Psoas muscle (tissue), 8 donors: ENCODE results near the gene PDGFD. TPM values are rescaled to one million over a fixed set of nuclear protein-coding genes. Genes with fewer than 3 reads are reported as not detected.

ENCODE experiments used
- ATAC-seq, 4 donors: fragments of 200-7000 bp; cut with Tn5 transposase; one replicate each; pipeline ENCODE4 v1.9.1; 2020; ENCODE audit warnings: moderate library complexity in 3 of 4, mild to moderate bottlenecking in 2 of 4
- DNase-seq, 2 donors: peaks; one replicate each; pipeline ENCODE4 v3.0.0-alpha.2; 2020
- H3K27ac ChIP-seq: fragments of 200-600 bp; one replicate; pipeline ENCODE4 v1.8.0; 2022
- H3K27me3 ChIP-seq, 3 donors: fragments of 200-600 bp in 1 of 3; one replicate each; pipeline versions ENCODE4 v1.6.1 to v1.8.0; 2013 to 2022; ENCODE audit warnings: low read length in 2 of 3, mild to moderate bottlenecking in 2 of 3, moderate library complexity in 1 of 3; ENCODE audit not compliant: insufficient read depth in 3 of 3
- H3K36me3 ChIP-seq, 2 donors: fragments of 200-600 bp in 1 of 2; one replicate each; pipeline versions ENCODE4 v1.6.1 to v1.8.0; 2013 to 2022; ENCODE audit warnings: low read depth in 1 of 2, mild to moderate bottlenecking in 1 of 2, moderate library complexity in 1 of 2; ENCODE audit not compliant: insufficient read depth in 1 of 2
- H3K4me1 ChIP-seq: fragments of 200-600 bp; one replicate; pipeline ENCODE4 v1.8.0; 2022
- H3K4me3 ChIP-seq: fragments of 200-600 bp; one replicate; pipeline ENCODE4 v1.8.0; 2022; ENCODE audit warnings: mild to moderate bottlenecking
- H3K9me3 ChIP-seq: fragments of 200-600 bp; one replicate; pipeline ENCODE4 v1.8.0; 2022
- CTCF ChIP-seq: fragments of 200-600 bp; IDR thresholded peaks from one replicate; pipeline ENCODE4 v1.8.0; 2022; ENCODE audit warnings: antibody characterized with exemption
- WGBS, 3 donors: extraction: QIAGEN DNeasy Blood & Tissue Kit; methylation state at CpG; one replicate each; pipeline versions ENCODE4 v1.1.6 to v1.1.7; 2013; 5-methylcytosine and 5-hydroxymethylcytosine counted together
- intact Hi-C, 2 donors: fragments of 100-400 bp; cut with DNase I; formaldehyde crosslinking; loops; one replicate each; pipeline versions ENCODE4 v1.11.0 to v1.14.2; 2022
- polyA plus RNA-seq, 3 donors: library from polyadenylated mRNA; stranded (reverse); fragments of 200-250 nt; gene quantifications; one replicate each; pipeline ENCODE4 v1.2.3, GENCODE V29; 2013
- total RNA-seq, 4 donors: library from RNA; stranded (reverse); fragmentation: NEBNext Ultra II Directional in 2 of 4; extraction: Animal tissue kit (Norgen Biotek cat#: 25700) in 2 of 4; gene quantifications; one replicate each; pipeline versions ENCODE4 v1.2.1 to v1.2.4, GENCODE V29; 2021 to 2023
- donor health status: healthy with polysubstance abuse.
- donor health status: DM: no; HTN: no; CAD: no; lungs with moderate emphysema.
- donor health status: Bipolar disorder and iron deficiency.
- donor health status: healthy.
- donor health status: DM: yes; HTN: yes; CAD: no.
- donor health status: DM: no; HTN: no; CAD: no.
- donor health status: DM: no; HTN: no; CAD: no.
- donor health status: DM: yes; HTN: yes; CAD: no.

Gene PDGFD
- total and polyA plus RNA-seq, 7 donors, result 0.53 to 5.6 (median 1.2) TPM

- Histone ChIP-seq H3K27ac (no peak overlapping the region), H3K36me3 (no peaks in the 10 kb centered on the region), H3K4me1 (no peaks in the 10 kb centered on the region), H3K4me3 (no peak overlapping the region), H3K27me3 (no peaks in the 10 kb centered on the region), H3K9me3 (no peaks in the 10 kb centered on the region)
- ATAC-seq (no peak), DNase-seq (no peak)
- TF ChIP-seq CTCF, result no peak
- 86 to 87% (median 86%) methylated on average over 3 of the region's 3 CpGs for WGBS, 3 donors
- intact Hi-C loops, result no loop called here
Measured at GRCh38 chr11:104060004-104060794, 103.7 kb downstream of the PDGFD start.

GRCh38 chr11:104058680-104059079 lies 105.3 kb downstream of the PDGFD start:
- H3K9me3 ChIP-seq, result no peaks in the 10 kb centered on the region
- no peak overlapping the region for H3K4me3 ChIP-seq
- TF ChIP-seq CTCF, result no peak
- WGBS, 3 donors, result 93 to 95% (median 94%) methylated on average over 4 of the region's 4 CpGs
- intact Hi-C loops, result no loop called here
- H3K27me3 ChIP-seq, result no peaks in the 10 kb centered on the region
- no peak overlapping the region for H3K27ac ChIP-seq
- no peaks in the 10 kb centered on the region for H3K36me3 ChIP-seq
- no peak for DNase-seq
- no peak for ATAC-seq
- no peaks in the 10 kb centered on the region for H3K4me1 ChIP-seq

GRCh38 chr11:104057908-104058307 lies 106.0 kb downstream of the PDGFD start:
- Histone ChIP-seq H3K9me3 (no peaks in the 10 kb centered on the region), H3K4me3 (no peak overlapping the region), H3K36me3 (no peaks in the 10 kb centered on the region), H3K27ac (no peak overlapping the region), H3K4me1 (no peaks in the 10 kb centered on the region), H3K27me3 (no peaks in the 10 kb centered on the region)
- ATAC-seq (no peak), DNase-seq (no peak)
- WGBS, 3 donors, result 95 to 97% (median 95%) methylated on average over 5 of the region's 5 CpGs
- TF ChIP-seq CTCF, result no peak
- intact Hi-C loops, result no loop called here

GRCh38 chr11:104055596-104055995 lies 108.4 kb downstream of the PDGFD start:
- no peak overlapping the region for H3K4me3 ChIP-seq
- whole genome bisulfite sequencing, 3 donors, result 83 to 92% (median 92%) methylated on average over 1 of the region's 1 CpG
- TF ChIP-seq CTCF, result no peak
- DNase-seq (no peak), ATAC-seq (no peak)
- no peak overlapping the region for H3K27ac ChIP-seq
- H3K4me1 ChIP-seq, result no peaks in the 10 kb centered on the region
- H3K9me3 ChIP-seq, result no peaks in the 10 kb centered on the region
- intact Hi-C loops, result no loop called here
- no peaks in the 10 kb centered on the region for H3K27me3 ChIP-seq
- no peaks in the 10 kb centered on the region for H3K36me3 ChIP-seq
